ENCODE measurements around the gene ITPK1.

DNA sequence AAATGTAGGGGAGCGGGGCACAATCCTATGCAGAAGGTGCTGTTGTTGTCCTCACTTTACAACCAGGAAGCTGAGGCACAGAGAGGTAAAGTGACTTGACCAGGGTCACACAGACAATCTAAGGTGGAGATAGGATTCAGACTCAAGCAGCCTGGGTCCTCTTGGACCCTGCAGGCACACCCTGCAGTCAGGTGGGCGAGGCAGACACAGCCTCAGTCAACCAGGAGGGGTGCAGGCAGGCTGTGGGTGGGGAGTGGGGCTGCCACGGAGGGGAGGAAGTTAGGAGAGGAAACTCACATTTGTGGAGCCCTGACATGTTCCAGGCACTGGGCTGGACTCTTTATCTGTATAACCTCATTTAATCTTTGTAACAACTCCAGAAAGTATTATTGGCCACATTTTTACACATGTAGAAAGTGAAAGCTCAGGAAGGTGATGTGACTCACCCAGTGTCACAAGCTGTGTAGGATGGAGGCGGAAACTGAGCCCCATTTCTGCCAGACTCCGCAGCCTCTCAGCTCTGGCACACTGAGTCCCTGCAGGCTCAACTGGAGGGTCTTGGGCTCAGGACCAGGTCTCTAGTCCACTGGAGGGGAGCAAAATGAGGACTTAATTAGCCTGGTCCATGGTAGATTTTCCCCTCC, 217.7 kb downstream of the ITPK1 start:
- TF ChIP-seq, protein P1, sequence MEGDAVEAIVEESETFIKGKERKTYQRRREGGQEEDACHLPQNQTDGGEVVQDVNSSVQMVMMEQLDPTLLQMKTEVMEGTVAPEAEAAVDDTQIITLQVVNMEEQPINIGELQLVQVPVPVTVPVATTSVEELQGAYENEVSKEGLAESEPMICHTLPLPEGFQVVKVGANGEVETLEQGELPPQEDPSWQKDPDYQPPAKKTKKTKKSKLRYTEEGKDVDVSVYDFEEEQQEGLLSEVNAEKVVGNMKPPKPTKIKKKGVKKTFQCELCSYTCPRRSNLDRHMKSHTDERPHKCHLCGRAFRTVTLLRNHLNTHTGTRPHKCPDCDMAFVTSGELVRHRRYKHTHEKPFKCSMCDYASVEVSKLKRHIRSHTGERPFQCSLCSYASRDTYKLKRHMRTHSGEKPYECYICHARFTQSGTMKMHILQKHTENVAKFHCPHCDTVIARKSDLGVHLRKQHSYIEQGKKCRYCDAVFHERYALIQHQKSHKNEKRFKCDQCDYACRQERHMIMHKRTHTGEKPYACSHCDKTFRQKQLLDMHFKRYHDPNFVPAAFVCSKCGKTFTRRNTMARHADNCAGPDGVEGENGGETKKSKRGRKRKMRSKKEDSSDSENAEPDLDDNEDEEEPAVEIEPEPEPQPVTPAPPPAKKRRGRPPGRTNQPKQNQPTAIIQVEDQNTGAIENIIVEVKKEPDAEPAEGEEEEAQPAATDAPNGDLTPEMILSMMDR (IDR thresholded peaks at IDR 0.05), result no peak
- TF ChIP-seq POLR2A (IDR thresholded peaks at IDR 0.05), result no peak

Measured in transverse colon (tissue), 3 donors.